GM21529 (cell line): ENCODE results near the gene TMEM132C.

Experiments used
- ATAC-seq: cut with Tn5 transposase; IDR thresholded peaks from one replicate; pipeline ENCODE4 v1.9.1; 2021; ENCODE audit not compliant: unreplicated experiment

Gene TMEM132C

GRCh38 chr12:128752386-128752785 is 485.4 kb downstream of the TMEM132C start:
- no peak for ATAC-seq

DNA sequence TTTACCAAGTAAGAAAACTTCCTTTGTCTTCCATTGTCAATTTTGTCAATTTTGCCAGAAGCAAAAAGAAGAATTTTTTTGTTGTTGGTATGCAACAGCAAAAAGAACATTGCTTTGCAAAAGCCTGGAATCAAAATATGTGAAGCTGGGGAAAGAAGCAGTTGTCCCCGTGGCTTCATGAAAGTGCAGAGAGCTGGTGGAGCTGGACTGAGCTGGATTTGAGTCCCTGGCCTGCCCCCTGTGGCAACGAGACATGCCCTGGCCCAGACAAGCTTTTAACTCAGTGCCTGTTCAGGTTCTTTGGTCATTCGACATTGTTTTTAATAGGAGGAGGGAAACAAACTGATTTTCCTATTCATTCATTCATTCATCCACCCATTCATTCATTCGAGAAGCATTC is 486.5 kb downstream of the TMEM132C start:
- no peak for ATAC-seq

DNA sequence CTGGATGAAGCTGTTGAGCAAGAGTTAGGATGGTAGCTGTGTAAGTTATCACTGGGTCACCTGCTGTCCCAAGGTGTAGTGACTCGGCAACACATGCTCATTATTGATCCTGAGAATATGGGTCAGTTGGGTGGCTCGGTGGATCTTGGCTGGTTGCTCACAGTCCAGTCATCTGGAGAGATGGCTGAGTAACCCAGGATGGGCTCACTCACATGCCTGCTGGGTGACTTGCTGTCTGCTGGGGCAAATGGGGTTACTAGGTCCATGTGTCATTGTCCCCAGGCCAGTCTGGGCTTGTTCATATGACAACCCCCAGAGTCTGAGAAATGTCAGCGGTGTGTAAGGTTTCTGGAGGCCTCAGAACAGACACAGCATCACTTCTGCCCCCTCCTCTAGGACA is 487.3 kb downstream of the TMEM132C start:
- ATAC-seq = no peak

- ATAC-seq = no peak
Observed at GRCh38 chr12:128755566-128755965, 488.6 kb downstream of the TMEM132C start.
